Left ventricle myocardium inferior (tissue), 1 donor: Measurements from ENCODE around the gene RPL38. TPM values are rescaled to one million over a fixed set of nuclear protein-coding genes. Genes with fewer than 3 reads are reported as not detected.
"Not testable (repeated sequence)": the region's sequence is repeated elsewhere in the genome, so short reads cannot be mapped to it uniquely, and the experiment has no call there.

Experiments used
- DNase-seq: peaks from one replicate; pipeline ENCODE4 v3.0.0-alpha.2; 2020
- H3K27ac ChIP-seq: fragments of 200-600 bp; replicated peaks from 2 replicates; pipeline ENCODE4 v1.8.0; 2021
- H3K27me3 ChIP-seq: fragments of 200-600 bp; 2 replicates; pipeline ENCODE4 v1.8.0; 2021; ENCODE audit warnings: low read depth
- H3K36me3 ChIP-seq: fragments of 200-600 bp; 2 replicates; pipeline ENCODE4 v1.8.0; 2021
- H3K4me1 ChIP-seq: fragments of 200-600 bp; 2 replicates; pipeline ENCODE4 v1.8.0; 2021
- H3K4me3 ChIP-seq: fragments of 200-600 bp; 2 replicates; pipeline ENCODE4 v1.8.0; 2021; ENCODE audit warnings: mild to moderate bottlenecking, moderate library complexity
- H3K9me3 ChIP-seq: fragments of 200-600 bp; replicated peaks from 2 replicates; pipeline ENCODE4 v1.8.0; 2021
- CTCF ChIP-seq: fragments of 200-600 bp; IDR thresholded peaks from 2 replicates; pipeline ENCODE4 v1.8.0; 2021; ENCODE audit warnings: antibody characterized with exemption, mild to moderate bottlenecking, borderline replicate concordance
- intact Hi-C: fragments of 100-400 bp; cut with micrococcal nuclease; formaldehyde crosslinking; loops from one replicate; pipeline ENCODE4 v1.11.0; 2022
- total RNA-seq: library from RNA; stranded (reverse); fragmentation: NEBNext Ultra II Directional; extraction: Animal tissue kit (Norgen Biotek cat#: 25700); gene quantifications from one replicate; pipeline ENCODE4 v1.2.1, GENCODE V29; 2021
- donor health status: DM: no; HTN: yes; CAD: no; lungs with severe emphysema.

Gene RPL38
- total RNA-seq, 1 donor from 2014 or later, result 702 TPM

- no peaks in the 10 kb centered on the region for H3K36me3 ChIP-seq
- peaks cover 98% of the 10 kb centered on the region for H3K27me3 ChIP-seq
- no peaks in the 10 kb centered on the region for H3K4me1 ChIP-seq
- DNase-seq, result no peak
- intact Hi-C loops, result no loop called here
- H3K4me3 ChIP-seq, result no peak overlapping the region
- no peak overlapping the region for H3K27ac ChIP-seq
- no peaks in the 10 kb centered on the region for H3K9me3 ChIP-seq
- no peak for TF ChIP-seq CTCF
Measured at GRCh38 chr17:74183411-74183810, 20.1 kb upstream of the RPL38 start.

GRCh38 chr17:74185571-74186185 lies 17.8 kb upstream of the RPL38 start:
- H3K36me3 ChIP-seq, result no peaks in the 10 kb centered on the region
- H3K4me1 ChIP-seq, result no peaks in the 10 kb centered on the region
- no peak for DNase-seq
- peaks cover 76% of the 10 kb centered on the region for H3K27me3 ChIP-seq
- intact Hi-C loops, result no loop called here
- no peak overlapping the region for H3K27ac ChIP-seq
- TF ChIP-seq CTCF, result no peak
- H3K9me3 ChIP-seq, result no peaks in the 10 kb centered on the region
- H3K4me3 ChIP-seq, result no peak overlapping the region

- intact Hi-C loops, result no loop called here
- Histone ChIP-seq H3K27ac (no peak overlapping the region), H3K9me3 (no peaks in the 10 kb centered on the region), H3K4me3 (no peak overlapping the region), H3K4me1 (no peaks in the 10 kb centered on the region), H3K27me3 (peaks cover 68% of the 10 kb centered on the region), H3K36me3 (no peaks in the 10 kb centered on the region)
- no peak for TF ChIP-seq CTCF
- no peak for DNase-seq
Measured at GRCh38 chr17:74186498-74186897, 17.0 kb upstream of the RPL38 start.

- no peaks in the 10 kb centered on the region for H3K9me3 ChIP-seq
- no peak overlapping the region for H3K27ac ChIP-seq
- H3K27me3 ChIP-seq, result peaks cover 56% of the 10 kb centered on the region
- no peaks in the 10 kb centered on the region for H3K36me3 ChIP-seq
- no peak overlapping the region for H3K4me3 ChIP-seq
- TF ChIP-seq CTCF, result no peak
- intact Hi-C loops, result no loop called here
- no peak for DNase-seq
- H3K4me1 ChIP-seq, result no peaks in the 10 kb centered on the region
Measured at GRCh38 chr17:74187761-74188160, 15.7 kb upstream of the RPL38 start.

- H3K4me3 ChIP-seq, H3K36me3 ChIP-seq, H3K4me1 ChIP-seq, intact Hi-C loops, DNase-seq, H3K27ac ChIP-seq, H3K9me3 ChIP-seq: not testable (repeated sequence)
- peaks cover 56% of the 10 kb centered on the region for H3K27me3 ChIP-seq
Measured at GRCh38 chr17:74188687-74189086, 14.8 kb upstream of the RPL38 start.

- DNase-seq, result no peak
- Histone ChIP-seq H3K27ac (no peak overlapping the region), H3K4me1 (no peaks in the 10 kb centered on the region), H3K9me3 (no peaks in the 10 kb centered on the region), H3K36me3 (no peaks in the 10 kb centered on the region), H3K4me3 (no peak overlapping the region), H3K27me3 (peaks cover 56% of the 10 kb centered on the region)
- intact Hi-C loops, result no loop called here
- no peak for TF ChIP-seq CTCF
Measured at GRCh38 chr17:74190154-74190553, 13.3 kb upstream of the RPL38 start.
